Fibroblast of peridontal ligament (primary cell): Measurements from ENCODE around the gene HS3ST6.
A peak's percentile ranks its signal among the peaks of the same experiment; 100 is the strongest.
"Not testable (repeated sequence)": the region's sequence is repeated elsewhere in the genome, so short reads cannot be mapped to it uniquely, and the experiment has no call there.

Experiments
- DNase-seq: peaks from one replicate; pipeline ENCODE4 v3.0.0-alpha.2; 2010; ENCODE audit errors: extremely low read depth

HS3ST6 gene

DNA sequence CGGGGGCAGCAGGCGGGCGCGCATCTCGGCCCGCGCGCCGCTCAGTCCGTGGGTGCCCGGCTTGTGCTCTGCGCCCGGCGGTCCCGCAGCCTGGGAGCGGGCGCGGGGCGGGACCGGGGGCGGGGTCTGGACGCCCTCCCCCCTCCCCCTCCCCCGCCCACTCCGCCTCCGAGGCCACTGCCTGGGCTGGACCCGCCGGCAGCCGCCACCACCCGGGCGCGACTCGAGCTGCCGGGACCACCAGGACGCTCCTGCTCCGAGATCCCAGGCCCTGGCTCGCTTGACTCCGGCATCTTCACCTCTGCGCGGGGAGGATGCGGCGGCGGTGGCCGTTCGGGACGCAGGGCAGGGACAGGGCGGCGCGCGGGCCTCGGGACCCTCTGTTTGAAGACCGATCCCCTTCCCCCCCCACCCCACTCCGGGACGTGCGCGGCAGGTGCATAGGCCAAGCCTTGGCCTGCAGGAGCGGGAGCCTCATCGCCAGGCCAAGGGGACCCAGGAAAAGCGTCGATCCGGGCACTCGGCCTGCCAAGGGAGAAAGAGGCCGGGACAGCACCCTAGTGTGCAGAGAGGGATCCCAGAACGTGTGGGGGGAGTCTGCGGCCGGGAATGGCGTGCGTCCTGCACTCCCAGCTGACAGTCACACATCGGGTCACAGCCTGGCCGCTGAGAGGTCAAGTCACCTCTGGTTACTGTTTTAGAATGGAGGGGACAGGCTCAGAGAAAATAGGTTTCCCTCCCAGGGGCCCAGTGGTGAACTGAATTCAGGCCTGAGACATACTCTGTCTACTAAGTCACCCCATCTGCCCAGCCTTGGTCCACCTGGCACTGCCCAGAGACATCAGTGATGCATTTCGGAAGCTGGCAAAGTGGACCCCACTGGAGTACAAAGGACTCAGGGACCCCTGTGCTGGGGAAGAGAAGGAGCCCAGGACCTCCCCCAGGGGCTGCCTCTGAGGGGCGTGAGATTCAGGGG lies at the start of gene HS3ST6:
Gene HS3ST6 (minus strand): TSS at position 65 of the 976 bp plus-strand sequence. CDS start 92 bp downstream, outside the sequence.
- DNase-seq: no peak

DNA sequence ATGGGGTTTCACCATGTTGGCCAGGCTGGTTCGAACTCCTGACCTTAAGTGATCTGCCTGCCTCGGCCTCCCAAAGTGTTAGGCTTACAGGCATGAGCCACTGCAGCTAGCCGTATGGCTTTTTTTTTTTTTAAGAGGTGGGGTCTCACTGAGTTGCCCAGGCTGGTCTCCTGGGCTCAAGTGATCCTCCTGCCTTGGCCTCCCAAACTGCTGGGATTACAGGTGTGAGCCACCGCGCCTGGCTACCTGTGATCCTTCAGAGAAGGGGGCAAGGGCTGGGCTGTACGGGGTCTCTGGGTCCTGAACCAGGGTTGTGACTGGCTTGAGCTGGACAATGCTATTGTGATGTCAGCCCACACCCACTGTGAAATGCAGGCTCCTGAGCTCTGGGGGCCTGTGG lies 48.2 kb upstream of the HS3ST6 start, which contains the start of gene RNF151:
Gene RNF151 (plus strand): TSS at position 397 of the 400 bp plus-strand sequence. CDS start 26 bp downstream, outside the sequence.
- DNase-seq: no peak

- no peak for DNase-seq
These were observed 47.3 kb upstream of the HS3ST6 start for GRCh38 chr16:1965396-1966001.

DNA sequence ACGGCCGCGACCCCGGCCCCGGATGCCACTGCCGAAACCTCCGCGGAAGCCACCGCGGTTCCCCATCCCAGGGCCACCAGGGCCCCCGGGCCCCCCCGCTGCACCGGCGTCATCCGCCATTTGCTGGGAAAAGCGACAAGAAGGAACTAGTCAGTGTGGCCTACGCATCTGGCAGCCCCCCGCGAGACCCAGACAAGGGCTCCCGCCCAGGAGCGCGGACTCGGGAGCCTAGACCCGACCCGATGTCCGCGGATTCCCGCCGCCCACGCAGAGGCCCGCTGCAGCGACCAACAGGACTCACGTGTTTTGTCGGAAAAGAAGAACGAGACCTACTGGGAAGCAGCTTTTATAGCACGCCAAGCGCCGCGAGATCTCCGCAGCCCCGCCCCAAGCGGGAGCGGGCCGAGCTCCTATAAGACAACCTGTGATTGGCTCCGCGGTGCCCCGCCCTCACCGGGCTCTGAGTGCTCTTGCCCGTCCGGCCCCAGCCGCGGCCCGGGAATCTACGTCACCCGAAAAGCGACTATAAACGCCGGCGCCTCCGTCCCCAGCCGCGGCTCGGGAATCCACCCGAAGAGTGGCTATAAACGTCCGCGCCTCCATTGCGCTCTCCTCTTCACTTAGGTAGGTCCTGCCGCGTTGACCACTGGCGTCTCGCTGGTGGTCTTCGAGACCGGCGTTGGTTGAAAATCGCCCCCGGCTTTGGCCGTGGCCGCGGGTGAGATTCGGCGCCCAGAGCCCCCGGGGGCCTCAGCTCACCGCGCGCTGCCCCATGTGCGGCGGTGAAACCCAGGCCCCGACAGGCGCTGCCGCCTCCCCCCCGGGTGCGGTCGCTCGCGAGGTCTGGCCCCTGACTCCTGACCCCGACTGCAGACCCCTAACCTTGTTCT lies 46.5 kb upstream of the HS3ST6 start, which contains the start of gene RPS2:
Gene RPS2 (minus strand): TSS at position 321 of the 890 bp plus-strand sequence. CDS start 201 bp downstream, at position 120.
- peak; percentile 98 for DNase-seq

- peak; percentile 34 for DNase-seq
These were observed 45.7 kb upstream of the HS3ST6 start for GRCh38 chr16:1963806-1964505.

DNA sequence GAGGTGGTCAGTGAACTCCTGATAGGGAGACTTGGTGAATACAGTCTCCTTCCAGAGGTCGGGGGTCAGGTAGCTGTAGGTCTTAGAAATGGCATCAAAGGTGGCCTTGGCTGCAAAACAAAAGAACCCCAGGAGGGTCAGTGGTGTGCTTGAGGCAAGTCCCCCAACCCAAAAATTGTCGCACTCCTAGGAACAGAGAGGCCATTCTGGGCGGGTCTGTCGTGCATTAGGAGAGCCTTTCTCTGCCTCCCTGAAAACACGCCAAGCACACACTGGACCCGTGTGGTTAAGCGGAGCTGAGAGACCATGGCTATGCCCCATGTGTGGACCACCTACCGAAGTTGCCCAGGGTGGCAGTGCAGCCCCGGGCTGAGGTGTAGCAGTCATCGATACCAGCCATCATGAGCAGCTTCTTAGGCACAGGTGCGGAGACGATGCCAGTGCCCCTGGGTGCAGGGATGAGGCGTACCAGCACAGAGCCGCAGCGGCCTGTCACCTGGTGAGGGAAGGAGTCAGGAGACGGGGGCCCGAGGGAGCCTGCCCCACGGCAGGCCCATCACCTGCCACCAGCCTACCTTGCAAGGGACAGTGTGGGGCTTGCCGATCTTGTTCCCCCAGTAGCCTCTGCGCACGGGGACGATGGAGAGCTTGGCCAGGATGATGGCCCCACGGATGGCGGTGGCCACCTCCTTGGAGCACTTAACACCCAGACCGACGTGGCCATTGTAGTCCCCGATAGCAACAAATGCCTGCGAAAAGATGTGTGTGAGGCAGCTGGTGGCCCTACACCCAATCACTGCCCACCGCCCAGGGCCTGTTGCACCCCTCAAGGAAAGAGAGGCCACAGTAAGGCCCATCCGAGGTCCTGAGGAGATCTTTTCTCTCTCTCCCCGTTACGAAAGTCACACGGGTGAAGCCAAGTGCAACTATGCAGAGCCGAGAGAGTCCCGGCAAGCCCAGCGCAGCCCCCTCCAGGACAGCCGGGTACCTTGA lies 44.2 kb upstream of the HS3ST6 start:
- not testable (repeated sequence) for DNase-seq

GRCh38 chr16:1961651-1962067 lies 43.4 kb upstream of the HS3ST6 start:
- DNase-seq: no peak

GRCh38 chr16:1960665-1961630 lies 42.7 kb upstream of the HS3ST6 start:
- peak; percentile 28 for DNase-seq

DNA sequence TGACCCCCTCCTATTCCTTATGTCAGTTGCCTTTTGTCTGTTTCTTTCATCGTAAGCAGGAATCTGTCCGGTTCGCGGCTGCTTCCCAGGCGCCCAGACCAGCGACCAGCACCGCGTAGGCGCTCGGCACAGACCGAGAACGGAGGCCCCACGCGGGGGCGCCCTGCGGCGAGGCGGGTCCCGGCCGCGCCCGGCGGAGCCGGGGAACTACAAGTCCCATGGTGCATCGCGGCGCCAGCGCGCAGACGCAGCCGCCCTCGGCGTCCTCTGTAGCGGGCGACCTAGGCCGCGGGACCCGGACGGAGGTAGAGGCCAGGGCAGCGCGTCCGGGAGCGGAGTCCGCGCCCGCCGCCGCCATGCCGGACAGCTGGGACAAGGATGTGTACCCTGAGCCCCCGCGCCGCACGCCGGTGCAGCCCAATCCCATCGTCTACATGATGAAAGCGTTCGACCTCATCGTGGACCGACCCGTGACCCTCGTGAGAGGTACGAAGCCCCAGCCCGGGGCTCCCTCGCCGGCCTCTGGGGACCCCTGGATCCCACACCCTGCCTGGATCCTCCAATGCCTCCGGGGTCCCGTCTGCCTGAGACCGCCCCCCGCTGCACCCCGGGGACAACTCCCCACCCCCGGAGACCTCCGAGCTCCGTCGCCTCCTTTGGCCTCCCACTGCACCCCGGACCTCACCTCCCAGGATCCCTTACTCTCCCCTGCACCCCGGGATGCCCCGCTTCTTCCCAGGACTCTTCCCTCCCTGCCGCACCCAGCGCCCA lies 41.2 kb upstream of the HS3ST6 start, which contains the start of gene NDUFB10:
Gene NDUFB10 (plus strand): TSS at position 270 of the 771 bp plus-strand sequence. CDS start 87 bp downstream, at position 357.
- DNase-seq: peak; percentile 84

DNA sequence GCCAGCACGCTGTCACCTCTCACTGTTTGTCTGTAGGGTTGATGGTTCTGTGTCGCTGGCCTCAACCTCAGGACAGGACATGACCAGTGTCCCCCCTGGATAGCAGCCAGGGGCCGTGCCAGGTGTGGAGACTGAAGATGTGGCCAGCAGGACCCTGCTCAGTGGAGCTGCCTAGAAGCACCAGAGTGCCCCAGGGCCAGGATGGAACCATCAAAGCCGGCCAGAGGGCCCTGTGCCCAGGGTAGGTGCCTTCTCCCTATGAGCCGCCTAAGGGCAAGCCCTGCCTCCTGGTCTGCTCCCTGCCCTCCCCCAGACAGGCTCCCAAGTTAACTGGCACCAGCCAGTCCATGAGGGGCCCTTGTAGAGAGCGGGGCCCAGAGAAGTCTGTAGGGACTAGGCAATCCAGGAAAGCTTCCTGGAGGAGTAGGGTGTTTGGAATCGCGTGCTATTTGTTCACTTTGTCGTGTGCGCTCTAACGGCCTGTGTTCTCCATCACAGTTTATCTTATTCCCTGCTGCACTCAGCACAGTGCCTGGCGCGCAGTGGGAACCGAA lies 40.6 kb upstream of the HS3ST6 start:
- no peak for DNase-seq

DNA sequence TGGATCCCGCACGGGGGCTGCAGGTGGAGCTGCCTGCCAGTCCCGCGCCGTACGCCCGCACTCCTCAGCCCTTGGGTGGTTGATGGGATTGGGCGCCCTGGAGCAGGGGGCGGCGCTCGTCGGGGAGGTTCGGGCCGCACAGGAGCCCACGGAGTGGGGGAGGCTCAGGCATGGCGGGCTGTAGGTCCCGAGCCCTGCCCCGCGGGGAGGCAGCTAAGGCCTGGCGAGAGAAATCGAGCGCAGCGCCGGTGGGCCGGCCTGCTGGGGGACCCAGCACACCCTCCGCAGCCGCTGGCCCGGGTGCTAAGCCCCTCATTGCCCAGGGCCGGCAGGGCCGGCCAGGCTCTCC lies 39.9 kb upstream of the HS3ST6 start:
- not testable (repeated sequence) for DNase-seq

DNA sequence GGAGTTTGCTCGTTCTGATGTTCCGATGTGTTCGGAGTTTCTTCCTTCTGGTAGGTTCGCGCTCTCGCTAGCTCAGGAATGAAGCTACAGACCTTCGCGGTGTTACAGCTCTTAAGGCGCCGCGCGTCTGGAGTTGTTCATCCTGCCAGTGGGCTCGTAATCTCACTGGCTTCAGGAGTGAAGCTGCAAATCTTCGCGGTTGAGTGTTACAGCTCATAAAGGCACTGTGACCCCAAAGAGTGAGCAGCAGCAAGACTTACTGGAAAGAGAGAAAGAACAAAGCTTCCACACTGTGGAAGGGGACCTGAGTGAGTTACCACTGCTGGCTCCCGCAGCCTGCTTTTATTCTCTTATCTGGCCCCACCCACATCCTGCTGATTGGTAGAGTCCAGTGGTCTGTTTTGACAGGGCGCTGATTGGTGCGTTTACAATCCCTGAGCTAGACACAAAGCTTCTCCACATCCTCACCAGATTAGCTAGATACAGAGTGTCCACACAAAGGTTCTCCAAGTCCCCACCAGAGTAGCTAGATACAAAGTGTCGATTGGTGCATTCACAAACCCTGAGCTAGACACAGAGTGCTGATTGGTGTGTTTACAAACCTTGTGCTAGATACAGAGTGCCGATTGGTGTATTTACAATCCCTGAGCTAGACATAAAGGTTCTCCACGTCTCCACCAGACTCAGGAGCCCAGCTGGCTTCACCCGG lies 39.4 kb upstream of the HS3ST6 start:
- DNase-seq: not testable (repeated sequence)

DNA sequence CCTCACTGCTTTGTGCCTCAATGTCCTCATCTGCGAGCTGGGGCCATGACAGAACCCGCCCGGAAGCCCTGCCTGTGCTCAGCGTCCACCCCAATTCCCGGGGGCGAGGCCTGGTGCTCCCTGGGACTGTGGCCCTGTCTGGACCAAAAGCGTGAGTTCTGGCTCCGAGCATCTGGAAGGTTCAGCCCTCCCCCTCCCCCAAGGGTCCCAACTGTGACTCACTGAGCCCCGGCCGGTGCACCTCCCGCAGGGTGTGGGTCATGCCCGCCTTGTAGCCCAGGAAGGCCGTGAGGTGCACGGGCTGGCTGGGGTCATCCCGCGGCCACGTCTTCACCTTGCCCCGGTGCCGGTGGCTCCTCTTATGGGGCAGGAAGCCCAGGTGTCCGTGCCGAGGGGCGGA lies 35.5 kb upstream of the HS3ST6 start:
- no peak for DNase-seq

DNA sequence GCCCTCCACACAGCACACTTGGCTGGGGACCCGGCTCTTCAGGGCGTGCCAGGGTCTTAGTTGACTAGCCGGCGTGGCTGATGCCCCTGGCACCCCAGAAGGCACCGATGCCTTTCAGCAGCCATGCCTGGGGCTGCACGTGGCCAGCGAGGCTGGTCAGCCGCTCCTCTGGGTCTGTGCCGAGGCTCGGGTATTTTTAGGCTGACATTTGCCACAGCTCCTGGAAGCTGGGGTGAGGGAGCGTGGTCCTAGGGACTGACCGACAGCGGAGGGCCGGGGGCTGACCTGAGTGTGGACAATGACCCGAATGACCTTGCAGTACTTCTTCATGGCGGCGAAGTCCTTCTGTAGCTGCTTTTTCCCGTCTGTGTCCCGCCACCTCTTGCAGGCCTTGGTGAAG lies 32.3 kb upstream of the HS3ST6 start:
- DNase-seq: no peak

- DNase-seq: no peak
These were observed 31.8 kb upstream of the HS3ST6 start for GRCh38 chr16:1950047-1950446.

DNA sequence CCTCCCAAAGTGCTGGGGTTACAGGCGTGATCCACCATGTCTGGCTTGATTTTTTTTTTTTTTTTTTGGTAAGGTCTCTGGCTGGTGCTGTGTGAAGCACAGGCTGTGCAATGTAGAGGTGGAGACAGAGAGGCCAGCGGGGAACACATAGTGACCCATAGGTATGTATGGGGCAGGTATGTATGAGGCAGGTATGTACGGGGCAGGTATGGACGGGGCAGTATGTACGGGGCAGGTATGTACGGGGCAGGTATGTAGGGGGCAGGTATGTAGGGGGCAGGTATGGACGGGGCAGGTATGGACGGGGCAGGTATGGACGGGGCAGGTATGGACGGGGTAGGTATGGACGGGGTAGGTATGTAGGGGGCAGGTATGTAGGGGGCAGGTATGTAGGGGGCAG lies 31.3 kb upstream of the HS3ST6 start:
- DNase-seq: no peak

DNA sequence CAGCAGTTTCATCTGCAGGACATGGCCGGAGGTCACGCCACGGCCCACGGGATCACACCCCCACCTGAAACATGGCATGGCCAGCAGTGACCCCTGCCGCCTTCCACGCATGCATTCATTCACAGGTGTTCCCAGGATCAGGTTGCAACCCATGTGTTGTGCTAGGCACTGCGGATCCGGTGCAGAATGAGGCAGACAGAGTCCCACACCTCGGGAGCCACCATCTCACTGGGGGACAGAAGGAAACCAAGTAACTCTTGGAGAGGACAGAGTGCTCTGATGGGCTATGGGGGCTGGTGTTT lies 29.1 kb upstream of the HS3ST6 start:
- no peak for DNase-seq
